ENCODE results near the gene CCDC39.
"Not testable (repeated sequence)": the region's sequence is repeated elsewhere in the genome, so short reads cannot be mapped to it uniquely, and the experiment has no call there.

Gene CCDC39

GRCh38 chr3:180595559-180595935, 83.7 kb downstream of the CCDC39 start:
- H3K4me1 ChIP-seq (ENCODE audit: insufficient read depth, low read length, severe bottlenecking): no peaks in the 10 kb centered on the region
- H2AFZ ChIP-seq (ENCODE audit: low read length): no peak overlapping the region
- no peak overlapping the region for H3K27ac ChIP-seq (ENCODE audit: low read depth, low read length, poor library complexity, severe bottlenecking)
- TF ChIP-seq EZH2 (IDR thresholded peaks at IDR 0.05; ENCODE audit: borderline replicate concordance, low read length): no peak
- TF ChIP-seq CTCF (IDR thresholded peaks at IDR 0.05; ENCODE audit: low read length): no peak
- no peaks in the 10 kb centered on the region for H4K20me1 ChIP-seq (ENCODE audit: insufficient read depth, low read length)
- no peak overlapping the region for H3K9ac ChIP-seq (ENCODE audit: low read length)
- H3K27me3 ChIP-seq (ENCODE audit: insufficient read depth, low read length): no peaks in the 10 kb centered on the region
- no peaks in the 10 kb centered on the region for H3K9me2 ChIP-seq (ENCODE audit: low read depth, low read length)
- no peaks in the 10 kb centered on the region; the same call in 1 of the 2 replicates for H3K36me3 ChIP-seq (ENCODE audit: insufficient read depth, low read length)
- no peak overlapping the region for H3K4me3 ChIP-seq (ENCODE audit: low read depth, low read length, poor library complexity, severe bottlenecking)
- no peak overlapping the region for H3K4me2 ChIP-seq (ENCODE audit: low read length)
- no peaks in the 10 kb centered on the region for H3K79me2 ChIP-seq (ENCODE audit: insufficient read depth, low read length)
- no peaks in the 10 kb centered on the region for H3K9me3 ChIP-seq (ENCODE audit: low read length)
- H3F3A ChIP-seq (ENCODE audit: insufficient read depth, low read length): no peaks in the 10 kb centered on the region

- TF ChIP-seq EZH2 (IDR thresholded peaks at IDR 0.05; ENCODE audit: borderline replicate concordance, low read length) (no peak), CTCF (IDR thresholded peaks at IDR 0.05; ENCODE audit: low read length) (peak; percentile 74)
- Histone ChIP-seq H4K20me1 (ENCODE audit: insufficient read depth, low read length) (no peaks in the 10 kb centered on the region), H3K4me1 (ENCODE audit: insufficient read depth, low read length, severe bottlenecking) (no peaks in the 10 kb centered on the region), H3K9me3 (ENCODE audit: low read length) (no peaks in the 10 kb centered on the region), H3K27me3 (ENCODE audit: insufficient read depth, low read length) (no peaks in the 10 kb centered on the region), H3F3A (ENCODE audit: insufficient read depth, low read length) (no peaks in the 10 kb centered on the region), H3K9ac (ENCODE audit: low read length) (no peak overlapping the region), H3K36me3 (ENCODE audit: insufficient read depth, low read length) (no peaks in the 10 kb centered on the region), H3K27ac (ENCODE audit: low read depth, low read length, poor library complexity, severe bottlenecking) (no peak overlapping the region), H3K4me3 (ENCODE audit: low read depth, low read length, poor library complexity, severe bottlenecking) (no peak overlapping the region), H3K79me2 (ENCODE audit: insufficient read depth, low read length) (no peaks in the 10 kb centered on the region), H3K9me2 (ENCODE audit: low read depth, low read length) (no peaks in the 10 kb centered on the region), H2AFZ (ENCODE audit: low read length) (no peak overlapping the region), H3K4me2 (ENCODE audit: low read length) (no peak overlapping the region)
These were observed 84.4 kb downstream of the CCDC39 start for GRCh38 chr3:180594631-180595558.

GRCh38 chr3:180593631-180594030, 85.7 kb downstream of the CCDC39 start:
- not testable (repeated sequence) for H3K9me2 ChIP-seq (ENCODE audit: low read depth, low read length); H4K20me1 ChIP-seq (ENCODE audit: insufficient read depth, low read length); H3K79me2 ChIP-seq (ENCODE audit: insufficient read depth, low read length); H2AFZ ChIP-seq (ENCODE audit: low read length); H3K4me1 ChIP-seq (ENCODE audit: insufficient read depth, low read length, severe bottlenecking); H3K9ac ChIP-seq (ENCODE audit: low read length); H3K27ac ChIP-seq (ENCODE audit: low read depth, low read length, poor library complexity, severe bottlenecking); H3K27me3 ChIP-seq (ENCODE audit: insufficient read depth, low read length); H3K36me3 ChIP-seq (ENCODE audit: insufficient read depth, low read length); H3K4me2 ChIP-seq (ENCODE audit: low read length); H3F3A ChIP-seq (ENCODE audit: insufficient read depth, low read length); H3K4me3 ChIP-seq (ENCODE audit: low read depth, low read length, poor library complexity, severe bottlenecking); H3K9me3 ChIP-seq (ENCODE audit: low read length)

- H3K27ac ChIP-seq (ENCODE audit: low read depth, low read length, poor library complexity, severe bottlenecking): no peak overlapping the region
These were observed 88.9 kb downstream of the CCDC39 start for GRCh38 chr3:180590396-180590795.

More at GRCh38 chr3:180590396-180590795, 88.9 kb downstream of the CCDC39 start:
- H3K4me1 ChIP-seq (ENCODE audit: insufficient read depth, low read length, severe bottlenecking): no peaks in the 10 kb centered on the region
- no peaks in the 10 kb centered on the region for H4K20me1 ChIP-seq (ENCODE audit: insufficient read depth, low read length)
- no peaks in the 10 kb centered on the region for H3K9me2 ChIP-seq (ENCODE audit: low read depth, low read length)
- no peaks in the 10 kb centered on the region for H3K79me2 ChIP-seq (ENCODE audit: insufficient read depth, low read length)
- no peak overlapping the region for H2AFZ ChIP-seq (ENCODE audit: low read length)
- no peak overlapping the region for H3K4me2 ChIP-seq (ENCODE audit: low read length)
- H3K9ac ChIP-seq (ENCODE audit: low read length): no peak overlapping the region
- no peaks in the 10 kb centered on the region for H3K27me3 ChIP-seq (ENCODE audit: insufficient read depth, low read length)
- H3F3A ChIP-seq (ENCODE audit: insufficient read depth, low read length): no peaks in the 10 kb centered on the region
- no peaks in the 10 kb centered on the region for H3K9me3 ChIP-seq (ENCODE audit: low read length)
- no peak overlapping the region for H3K4me3 ChIP-seq (ENCODE audit: low read depth, low read length, poor library complexity, severe bottlenecking)
- TF ChIP-seq EZH2 (IDR thresholded peaks at IDR 0.05; ENCODE audit: borderline replicate concordance, low read length): no peak
- no peak for TF ChIP-seq CTCF (IDR thresholded peaks at IDR 0.05; ENCODE audit: low read length)
- H3K36me3 ChIP-seq (ENCODE audit: insufficient read depth, low read length): no peaks in the 10 kb centered on the region
